HG03565 (cell line): ENCODE results near the gene PLEKHG5.
"Not testable (repeated sequence)": the region's sequence is repeated elsewhere in the genome, so short reads cannot be mapped to it uniquely, and the experiment has no call there.

Experiments
- ATAC-seq: cut with Tn5 transposase; IDR thresholded peaks from one replicate; pipeline ENCODE4 v1.9.1; 2021; ENCODE audit warnings: mild to moderate bottlenecking, moderate library complexity; ENCODE audit not compliant: unreplicated experiment

The PLEKHG5 gene

DNA sequence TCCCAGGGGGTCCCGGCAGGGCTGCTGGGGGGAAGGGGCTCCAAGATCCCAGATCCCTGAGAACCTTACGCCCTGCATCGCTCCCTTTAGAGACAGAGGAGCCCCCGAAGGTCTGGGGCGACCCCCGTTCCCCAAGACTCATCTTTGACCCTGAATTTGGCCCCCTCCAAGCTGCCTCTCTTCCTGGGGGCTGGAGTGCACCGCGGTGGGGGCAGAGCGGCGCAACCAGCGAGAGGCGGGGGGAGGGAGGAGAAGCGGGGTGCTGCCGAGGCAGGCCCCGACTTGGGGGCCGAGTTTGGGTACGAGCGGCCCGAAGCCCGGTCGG lies 5.4 kb upstream of the PLEKHG5 start:
- no peak for ATAC-seq

DNA sequence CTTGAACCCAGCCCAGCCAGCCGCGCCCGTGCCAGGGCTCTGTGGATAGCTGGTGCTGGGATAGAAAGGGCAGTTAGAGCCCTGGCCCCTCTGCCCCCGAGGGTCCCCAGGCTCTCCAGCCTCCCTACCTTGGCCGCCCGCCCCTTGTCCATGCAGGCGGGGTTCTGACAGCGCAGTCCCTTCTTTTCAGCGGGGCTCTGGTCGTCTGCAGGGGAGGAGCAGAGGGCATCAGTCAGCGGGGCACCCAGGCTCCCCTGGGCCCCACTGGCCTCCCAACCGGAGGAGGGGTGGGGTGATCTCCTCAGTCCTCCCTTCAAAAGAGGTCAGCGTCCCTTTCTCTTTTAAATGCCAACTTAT lies 4.9 kb upstream of the PLEKHG5 start:
- no peak for ATAC-seq

DNA sequence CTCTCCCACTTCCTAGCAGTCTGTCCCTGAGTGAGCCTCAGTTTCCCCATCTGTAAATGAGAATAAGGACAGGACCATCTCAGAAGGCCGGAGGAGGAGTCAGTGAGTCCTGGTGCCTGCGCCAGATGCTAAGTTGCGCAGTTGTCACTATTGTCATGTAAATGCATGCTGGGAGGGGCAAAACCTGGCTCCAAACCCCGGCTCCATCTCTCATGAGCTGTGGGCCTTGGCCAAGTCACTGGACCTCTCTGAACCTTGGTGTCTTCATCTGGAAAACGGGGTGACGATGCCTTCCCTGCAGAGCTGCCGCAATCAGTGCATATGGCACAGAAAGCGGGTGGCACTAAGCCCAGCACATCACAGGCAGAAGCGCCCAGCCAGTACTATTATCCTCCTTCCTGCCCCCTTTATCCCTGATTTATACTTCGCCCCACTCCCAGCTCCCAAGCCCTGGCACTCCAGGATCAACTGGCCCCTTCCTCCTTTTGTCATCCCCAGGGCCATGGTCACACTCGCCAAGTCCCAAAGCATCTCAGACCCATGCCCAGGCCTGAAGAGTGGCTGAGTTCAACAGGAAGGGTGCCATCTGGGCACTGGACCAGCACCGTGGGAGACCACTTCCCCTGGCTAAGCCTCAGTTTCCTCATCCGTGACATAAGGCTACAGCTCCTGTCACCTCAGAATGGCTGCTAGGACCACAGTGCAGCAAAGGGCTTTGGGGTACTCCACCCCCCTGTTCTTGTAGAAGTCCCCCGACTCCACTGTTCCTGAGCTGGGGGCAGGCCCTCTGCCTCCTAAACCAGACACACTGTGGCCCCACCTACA lies 4.3 kb upstream of the PLEKHG5 start:
- no peak for ATAC-seq

DNA sequence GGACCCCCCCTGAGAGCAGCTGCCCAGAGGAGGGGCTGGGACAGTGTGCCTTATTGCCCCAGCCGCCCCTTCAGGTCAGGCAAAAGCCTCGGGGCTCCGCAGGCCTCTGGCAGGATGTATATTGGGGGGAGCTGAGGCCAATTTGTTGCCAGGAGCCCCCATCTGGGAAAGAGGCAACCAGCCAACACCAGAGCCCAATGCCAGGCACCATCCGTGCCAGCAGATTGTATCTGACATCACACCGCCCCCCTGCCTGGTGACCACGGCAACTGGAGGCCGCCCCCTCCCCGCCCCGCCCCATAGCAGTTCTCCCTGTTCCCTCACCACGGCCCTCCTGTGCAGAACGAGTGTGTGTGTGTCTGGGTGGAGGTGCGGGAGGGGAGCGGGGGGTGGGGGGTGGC lies 3.6 kb upstream of the PLEKHG5 start:
- ATAC-seq: no peak

DNA sequence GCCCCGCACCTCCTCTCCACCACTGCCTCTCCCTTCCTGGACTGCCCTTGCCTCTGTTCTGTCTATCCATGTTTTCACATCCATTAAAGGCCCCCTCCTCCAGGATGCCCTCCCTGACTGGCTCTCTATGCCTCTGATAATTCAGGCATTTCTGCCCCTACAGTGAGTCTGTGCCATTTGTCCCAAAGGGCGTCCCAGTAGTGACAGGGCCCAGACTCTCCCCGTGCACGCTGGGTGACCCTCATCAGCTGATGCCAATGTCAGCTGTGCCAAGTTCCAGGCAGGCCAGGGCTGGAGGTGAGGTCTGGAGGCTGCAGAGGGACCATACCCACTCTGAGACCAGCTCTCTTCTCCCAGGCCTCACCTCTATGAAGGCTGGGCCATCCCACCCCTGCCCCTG lies 3.2 kb upstream of the PLEKHG5 start:
- no peak for ATAC-seq

DNA sequence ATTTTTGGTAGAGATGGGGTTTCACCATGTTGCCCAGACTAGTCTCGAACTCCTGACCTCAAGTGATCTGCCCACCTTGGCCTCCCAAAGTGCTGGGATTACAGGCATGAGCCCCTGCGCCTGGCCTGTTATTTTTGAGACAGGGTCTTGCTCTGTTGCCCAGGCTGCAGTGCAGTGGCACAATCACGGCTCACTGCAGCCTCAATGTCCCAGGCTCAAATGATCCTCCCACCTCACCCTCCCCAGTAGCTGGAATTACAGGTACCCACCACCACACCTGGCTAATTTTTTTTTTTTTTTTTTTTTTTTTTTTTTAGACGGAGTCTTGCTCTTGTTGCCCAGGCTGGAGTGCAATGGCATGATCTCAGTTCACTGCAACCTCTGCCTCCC lies 2.4 kb upstream of the PLEKHG5 start:
- ATAC-seq: not testable (repeated sequence)

DNA sequence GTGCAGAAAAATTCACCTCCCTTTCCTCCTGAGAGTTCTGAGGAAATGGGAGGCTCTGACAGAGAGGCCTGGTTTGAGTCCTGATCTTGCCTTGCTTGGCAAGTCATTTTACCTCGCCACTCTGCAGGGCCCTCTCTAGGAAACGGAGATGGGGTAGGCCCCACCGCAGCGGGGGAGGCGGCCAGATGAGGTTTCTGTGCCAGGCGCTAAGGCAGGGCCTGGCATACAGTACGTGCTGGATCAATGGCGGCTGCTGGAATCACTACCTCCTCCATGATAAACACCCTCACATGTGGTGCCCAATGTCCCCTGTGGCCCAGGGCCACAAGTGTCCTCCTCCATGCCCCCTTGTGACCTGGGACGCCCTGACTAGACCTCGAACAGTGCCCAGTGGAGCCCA lies 499 bp upstream of the PLEKHG5 start:
- no peak for ATAC-seq

DNA sequence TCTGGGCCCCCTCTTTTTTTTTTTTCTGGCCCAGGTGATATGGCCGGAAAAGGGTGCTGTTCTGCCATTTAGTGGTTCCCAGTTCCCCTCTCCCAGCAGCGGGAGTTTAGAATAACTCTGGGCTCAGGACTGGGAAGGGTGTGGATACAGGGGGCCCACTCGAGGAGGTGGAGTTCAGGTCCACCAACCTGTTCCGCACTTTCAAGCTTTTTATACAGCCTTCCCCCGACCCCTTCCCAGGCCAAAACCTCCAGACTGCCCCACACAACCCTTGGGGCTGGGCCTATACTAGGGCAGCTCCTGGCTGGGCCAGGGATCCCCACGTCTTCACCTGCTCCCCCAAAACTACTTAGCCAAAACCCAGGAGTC lies 402 bp downstream of the PLEKHG5 start:
- no peak for ATAC-seq

DNA sequence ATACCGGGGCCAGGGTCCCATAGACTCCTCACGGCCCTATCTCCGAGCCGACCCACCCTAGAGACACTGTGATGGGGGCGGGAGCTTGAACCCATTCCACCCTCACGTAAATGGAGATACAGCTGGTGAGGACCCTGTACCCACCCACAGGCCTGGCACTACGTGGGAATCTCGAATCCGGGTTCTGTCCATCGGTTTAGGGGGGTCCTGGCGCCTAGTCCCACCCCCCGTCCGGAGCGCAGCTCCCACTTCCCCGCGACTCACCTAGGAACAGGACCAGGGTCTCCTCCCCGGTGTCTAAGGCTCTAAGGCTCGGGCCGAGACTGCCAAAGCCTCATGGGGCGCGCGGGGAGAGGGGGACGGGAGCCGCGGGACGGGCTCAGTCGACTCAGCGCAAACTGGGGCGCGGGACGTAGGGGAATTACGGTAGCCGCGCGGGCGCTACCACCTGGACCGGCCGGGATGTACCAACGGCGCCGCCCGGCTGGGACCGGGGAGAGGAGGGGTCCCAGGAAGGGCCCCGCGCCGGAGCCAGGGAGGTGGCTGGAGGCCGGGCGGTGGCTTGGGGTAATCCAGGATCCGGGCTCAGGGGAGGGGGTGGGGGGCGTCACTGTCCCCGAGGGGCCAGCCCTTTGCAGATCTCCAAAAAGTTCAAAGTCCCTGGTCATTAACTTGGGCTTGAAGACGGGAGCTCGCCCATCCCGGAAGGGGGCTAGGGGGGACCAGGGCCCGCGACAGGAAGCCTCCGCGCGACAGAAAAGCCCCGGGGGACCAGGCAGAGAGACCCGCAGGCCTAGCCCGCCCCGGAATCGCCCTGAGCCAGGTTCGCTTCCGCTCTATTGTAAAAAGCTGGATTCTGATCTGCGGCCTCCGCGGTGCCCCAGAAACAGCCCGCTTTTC lies 1.0 kb downstream of the PLEKHG5 start:
- no peak for ATAC-seq

DNA sequence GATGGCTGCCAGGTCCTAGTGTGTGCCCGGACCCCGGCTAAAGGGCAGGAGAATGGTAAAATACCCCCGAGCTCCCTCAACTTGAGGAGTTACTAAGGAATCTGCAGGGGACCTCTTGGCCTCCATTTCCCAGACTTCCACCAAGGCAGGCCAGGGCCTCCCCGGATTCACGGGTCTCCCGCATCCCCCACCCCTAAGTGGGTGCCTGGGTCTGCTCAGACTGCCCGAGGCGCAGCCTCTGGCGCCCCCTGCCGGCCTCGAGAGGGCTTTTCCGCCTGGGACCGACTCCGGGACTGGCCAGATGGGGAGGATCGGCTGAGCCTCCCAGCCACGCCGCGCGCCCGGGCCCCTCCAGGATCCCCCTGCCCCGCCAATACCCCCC lies 1.7 kb downstream of the PLEKHG5 start:
- no peak for ATAC-seq

DNA sequence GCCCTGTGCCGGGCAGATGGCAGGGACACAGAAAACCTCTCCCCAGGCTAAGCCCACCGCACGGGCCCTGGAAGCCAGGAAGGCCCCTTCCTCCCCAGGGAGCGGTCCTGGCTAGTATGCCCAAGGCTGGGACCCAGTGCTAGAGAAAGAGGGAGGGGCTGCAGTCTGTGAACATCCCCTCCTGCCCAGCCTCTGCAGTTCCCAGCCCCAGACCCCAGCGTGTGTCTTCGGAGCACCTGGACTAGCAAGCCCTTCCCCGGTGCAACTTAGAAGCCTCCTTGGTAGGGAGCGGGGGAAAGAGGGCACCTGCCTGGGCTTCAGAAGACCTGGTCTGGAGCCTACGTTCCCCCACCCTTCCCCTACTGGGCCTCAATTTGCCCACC lies 2.1 kb downstream of the PLEKHG5 start:
- no peak for ATAC-seq

DNA sequence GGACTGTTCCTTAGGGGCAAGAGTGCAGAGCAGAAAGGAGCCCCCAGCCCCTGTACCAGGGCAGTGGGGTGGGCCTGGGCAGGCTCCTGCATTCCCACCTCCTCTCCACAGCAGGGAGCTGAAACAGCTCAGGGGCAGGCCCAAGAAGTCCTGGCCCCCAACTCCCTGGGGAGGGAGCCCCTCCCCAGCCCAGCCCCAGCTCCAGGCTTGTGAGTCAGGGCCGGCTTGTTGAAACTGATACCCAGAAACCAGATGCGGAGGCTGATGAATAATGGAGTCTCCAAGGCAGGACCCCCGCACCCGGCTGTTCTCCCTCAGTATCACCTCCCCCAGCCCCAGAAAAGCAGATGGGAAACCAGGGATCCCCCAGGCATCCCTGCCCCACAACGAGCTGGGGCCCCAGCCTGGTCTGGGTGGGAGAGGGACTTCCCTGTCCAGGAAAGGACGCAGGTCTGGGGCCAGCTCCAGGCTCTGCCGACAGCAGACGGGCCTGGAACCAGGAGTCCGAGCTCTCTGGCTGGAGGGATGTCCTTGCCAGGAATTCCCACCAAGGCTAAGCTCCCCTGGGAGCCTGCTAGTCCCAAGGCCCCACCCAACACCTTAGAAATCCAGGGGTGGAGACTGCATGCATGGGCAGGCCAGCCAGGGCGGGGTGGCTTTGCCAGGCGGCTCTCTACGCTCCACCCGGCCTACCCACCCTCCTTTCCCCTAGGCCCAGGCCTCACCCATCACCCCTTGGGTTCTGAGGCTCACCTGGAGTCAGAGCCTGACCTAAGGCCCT lies 2.7 kb downstream of the PLEKHG5 start:
- ATAC-seq: no peak

DNA sequence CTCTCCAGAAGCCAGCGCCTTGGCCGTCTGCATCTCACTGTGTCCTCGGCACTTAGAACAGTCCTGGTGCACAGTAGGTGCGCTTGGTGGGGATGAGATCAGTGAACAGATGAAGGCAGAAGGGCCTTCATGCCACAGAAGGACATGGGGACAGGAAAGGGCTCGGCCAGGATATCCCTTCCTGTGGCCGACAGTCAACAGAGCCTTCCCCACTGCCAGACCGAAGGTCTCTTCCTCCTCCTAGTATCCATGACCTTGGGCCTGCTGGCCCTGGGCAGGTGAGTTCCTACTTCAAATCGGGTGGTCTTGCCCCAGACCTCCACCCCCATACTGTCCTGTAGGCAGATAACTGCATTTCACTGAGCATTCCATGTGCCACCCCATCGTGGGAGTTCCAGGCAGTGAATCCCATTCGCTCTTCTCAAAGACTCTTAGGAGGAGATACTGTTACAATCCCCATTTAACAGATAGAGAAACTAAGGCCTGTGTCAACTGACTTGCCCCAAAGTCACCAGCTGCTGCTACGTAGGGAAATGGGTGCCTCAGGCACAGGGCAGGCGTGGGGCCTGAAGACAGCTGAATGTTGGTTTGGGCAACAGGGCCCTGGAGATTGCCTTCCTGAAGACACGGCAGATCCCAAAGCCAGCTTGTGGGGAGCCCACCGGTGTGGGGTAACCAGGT lies 3.5 kb downstream of the PLEKHG5 start:
- ATAC-seq: no peak

DNA sequence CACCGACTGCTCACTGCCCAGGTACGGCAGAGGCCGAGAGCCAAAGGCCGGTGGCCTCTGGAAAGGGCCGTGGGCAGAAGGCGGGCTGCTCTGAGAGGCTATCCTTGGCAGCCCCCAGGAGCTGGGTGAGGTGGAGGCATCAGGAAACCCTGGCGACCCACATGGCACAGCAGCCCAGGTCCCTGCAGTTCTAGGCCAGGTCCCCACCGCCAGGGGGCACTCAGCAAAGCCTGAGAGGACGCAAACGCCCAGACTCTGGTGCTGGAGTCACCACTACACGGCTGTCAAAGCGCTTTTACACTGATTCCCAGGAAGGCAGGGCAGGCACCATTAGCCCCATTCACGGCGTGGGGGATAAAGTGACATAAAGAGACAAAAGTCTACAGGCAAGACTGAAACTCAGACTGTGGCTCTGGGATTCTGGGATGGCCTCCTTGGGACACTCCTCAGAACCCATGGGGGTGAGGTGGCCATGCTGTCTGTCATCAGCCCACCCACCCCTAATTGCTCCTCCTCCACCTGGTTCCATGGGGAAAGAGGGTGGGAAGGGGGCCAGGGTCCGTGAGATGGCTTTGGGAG lies 4.9 kb downstream of the PLEKHG5 start:
- ATAC-seq: peak; percentile 55

DNA sequence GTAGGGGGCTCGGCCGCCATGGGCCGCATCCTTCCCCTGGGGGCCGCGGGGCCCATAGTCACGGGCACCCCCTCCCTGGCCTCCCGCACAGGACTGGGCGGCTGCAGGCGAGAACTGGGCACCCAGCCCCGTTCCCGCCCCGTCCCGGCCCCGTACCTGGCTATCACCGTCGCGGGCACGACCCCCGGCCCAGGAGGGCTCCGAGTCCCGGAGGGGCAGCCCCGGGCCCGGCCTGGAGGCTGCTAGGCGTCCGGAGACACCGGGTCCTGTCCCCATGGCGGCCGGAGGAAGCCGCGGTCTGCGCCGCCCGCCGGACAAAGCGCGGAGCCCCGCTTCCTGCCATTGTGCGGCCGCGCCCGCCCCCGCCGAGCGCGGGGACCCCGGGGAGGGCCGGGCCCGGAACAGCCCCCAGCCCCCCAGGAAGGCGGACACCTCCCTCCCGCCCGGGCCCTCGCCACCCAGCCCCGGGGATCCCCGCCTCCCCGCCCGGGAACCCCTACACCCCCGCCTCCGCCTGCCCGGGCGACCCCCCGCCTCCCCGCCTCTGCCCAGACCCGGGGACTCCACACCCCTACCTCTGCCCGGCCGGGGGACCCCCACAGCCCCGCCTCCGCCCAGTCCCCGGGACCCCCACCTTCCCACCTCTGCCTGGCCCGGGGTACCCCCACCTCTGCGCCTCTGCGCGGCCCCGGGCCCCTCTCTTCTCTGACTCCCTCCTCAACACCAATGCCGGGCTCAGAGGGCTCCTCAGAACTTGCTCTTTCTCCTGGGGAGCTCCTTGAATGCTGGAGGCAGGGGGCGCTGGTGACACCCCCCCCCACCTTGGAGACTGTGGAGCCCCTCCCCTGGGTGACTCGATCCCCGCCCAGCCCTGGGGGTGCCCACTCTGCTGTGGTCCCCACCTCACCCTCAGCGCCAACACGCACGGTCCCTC lies 6.0 kb downstream of the PLEKHG5 start:
- no peak for ATAC-seq

DNA sequence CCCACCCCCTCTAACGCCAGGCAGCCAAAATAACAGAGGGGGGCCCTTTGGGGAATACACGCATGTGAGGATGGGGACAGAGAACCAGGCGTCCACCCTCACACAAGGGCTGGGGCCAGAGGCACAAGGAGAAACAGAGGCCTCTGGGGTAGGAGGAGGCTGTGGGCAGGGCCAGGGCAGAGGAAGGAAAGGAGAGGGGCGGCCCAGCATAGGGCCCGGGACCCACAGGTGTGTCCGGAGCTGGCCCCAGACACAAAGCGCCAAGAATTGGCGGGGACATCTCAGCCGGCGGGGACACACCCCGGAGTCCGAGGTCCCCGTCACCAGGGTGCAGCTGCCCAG lies 6.7 kb downstream of the PLEKHG5 start:
- ATAC-seq: no peak

DNA sequence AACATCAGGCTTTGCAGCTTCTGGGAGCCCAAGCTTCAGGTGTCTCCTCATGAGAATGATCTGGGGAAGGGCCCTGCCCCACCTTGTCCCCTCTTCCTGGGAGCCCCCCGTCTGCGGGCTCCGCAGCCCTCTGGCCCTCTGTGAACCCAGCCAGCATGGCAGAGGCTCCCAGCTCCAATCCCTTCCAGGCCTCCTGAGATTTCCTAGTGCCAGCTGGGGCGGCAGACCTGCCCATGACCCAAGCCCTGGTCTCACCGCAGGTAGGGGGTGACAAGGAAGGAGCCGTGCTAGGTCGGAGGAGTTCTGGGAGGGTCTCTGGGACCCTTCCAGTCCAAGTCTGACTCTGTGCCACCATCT lies 7.7 kb downstream of the PLEKHG5 start:
- ATAC-seq: no peak

DNA sequence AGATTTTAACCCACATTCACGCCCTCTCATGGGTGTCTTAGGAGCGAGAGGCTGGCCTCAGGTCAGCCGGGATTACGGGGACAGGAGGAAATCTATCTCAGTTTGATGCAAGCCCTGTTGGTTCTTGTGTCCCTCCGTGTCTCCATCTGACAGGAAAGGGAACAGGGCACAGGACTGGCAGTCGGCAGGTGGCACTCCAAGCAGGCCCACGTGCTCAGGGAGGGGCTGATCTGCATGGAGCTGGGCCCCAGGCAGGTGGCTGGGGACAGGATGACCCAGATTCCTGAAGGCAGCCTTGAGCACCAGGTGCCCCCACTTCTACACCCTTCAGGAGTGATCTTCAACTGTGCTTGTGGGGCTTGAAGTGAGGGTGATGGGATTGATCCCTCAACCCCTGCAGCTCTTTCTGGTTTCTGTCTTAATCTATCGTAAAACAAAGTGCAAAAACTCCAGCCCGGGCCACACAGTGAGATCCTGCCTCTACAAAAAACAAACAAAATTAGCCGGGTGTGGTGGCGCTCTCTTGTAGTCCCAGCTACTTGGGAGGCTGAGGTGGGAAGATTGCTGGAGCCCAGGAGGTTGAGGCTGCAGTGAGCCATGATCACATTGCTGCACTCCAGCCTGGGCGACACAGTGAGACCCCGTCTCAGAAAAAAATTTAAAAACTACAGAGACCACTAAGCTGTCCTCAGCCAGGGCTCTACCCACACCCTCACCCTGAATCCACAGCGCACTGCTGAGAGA lies 8.3 kb downstream of the PLEKHG5 start:
- ATAC-seq: no peak

DNA sequence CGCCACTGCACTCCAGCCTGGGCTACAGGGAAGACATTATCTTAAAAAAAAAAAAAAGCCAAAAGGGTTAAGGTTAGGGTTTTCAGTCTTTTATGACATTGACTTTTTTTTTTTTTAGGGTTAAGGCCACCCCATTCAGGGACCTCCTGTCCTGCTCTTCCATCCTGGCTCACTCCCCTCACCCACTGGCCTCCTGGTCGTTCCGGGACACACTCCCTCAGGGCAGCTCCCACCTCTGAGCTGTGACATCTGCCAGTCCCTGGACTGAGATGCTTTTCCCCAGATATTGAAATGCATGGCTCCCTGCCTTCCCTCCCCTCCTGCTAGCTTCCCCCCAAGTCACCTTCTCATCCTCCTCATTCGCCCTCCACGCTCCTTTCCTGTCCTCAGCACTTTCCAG lies 9.6 kb downstream of the PLEKHG5 start:
- ATAC-seq: no peak
